GM08714 (cell line): ENCODE measurements around the gene USP22.
"Not testable (repeated sequence)": the region's sequence is repeated elsewhere in the genome, so short reads cannot be mapped to it uniquely, and the experiment has no call there.

Experiments
- H3K4me3 ChIP-seq: fragments of 200-500 bp; sonication (Bioruptor generic); 2 replicates; pipeline ENCODE4 v1.5.1; 2014; ENCODE audit warnings: mild to moderate bottlenecking, low read length, inconsistent platforms
- ZNF274 ChIP-seq: IDR thresholded peaks from 2 replicates; pipeline ENCODE4 v1.6.1; 2012; ENCODE audit warnings: mild to moderate bottlenecking, low read depth, low read length

Gene USP22

DNA sequence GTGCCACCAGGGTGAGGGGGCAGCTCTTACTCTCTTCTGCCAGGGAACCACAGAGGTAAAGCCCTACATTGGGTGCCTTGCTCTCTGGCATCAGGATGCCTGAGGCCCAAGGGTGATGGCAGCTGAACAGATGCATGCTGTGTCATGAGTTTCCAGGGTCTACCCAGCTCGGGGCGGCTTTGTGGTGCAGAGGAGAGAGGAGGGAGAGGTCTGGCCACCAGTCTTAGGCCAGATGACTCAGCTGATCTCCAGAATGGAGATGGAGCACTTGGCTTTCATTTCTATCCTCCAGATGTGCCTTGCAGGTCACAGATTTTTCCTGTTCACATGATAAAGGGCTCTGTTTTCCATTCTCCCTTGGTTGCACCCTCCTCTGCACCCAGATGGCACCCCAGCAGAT lies 23.6 kb upstream of the USP22 start:
- TF ChIP-seq ZNF274, result no peak
- no peak overlapping the region for H3K4me3 ChIP-seq

DNA sequence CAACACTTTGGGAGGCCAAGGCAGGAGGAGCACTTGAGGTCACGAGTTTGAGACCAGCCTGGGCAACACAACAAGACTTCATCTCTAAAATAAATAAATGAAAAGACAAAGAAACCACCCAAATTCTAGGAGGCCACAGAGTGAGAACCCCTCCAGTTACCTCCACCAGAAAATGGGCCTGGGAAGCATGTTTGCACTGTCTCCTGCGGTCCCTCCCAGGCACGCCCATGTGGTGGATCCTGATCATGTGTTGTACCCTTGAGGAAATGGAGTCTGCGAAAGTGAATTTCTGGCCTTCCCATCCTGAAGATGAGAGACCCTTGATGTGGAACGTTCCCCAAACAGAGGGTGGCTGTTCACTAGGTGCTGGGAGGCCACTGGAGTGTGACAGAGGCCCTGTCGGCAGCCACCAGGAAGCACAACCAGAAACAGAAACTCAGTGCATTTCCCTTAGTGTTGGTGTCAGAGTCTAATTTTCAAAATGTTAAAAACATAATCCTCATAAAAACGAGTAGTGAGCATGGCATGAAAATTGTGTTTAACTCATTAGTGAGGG lies 19.2 kb upstream of the USP22 start:
- H3K4me3 ChIP-seq, result no peak overlapping the region
- no peak for TF ChIP-seq ZNF274

DNA sequence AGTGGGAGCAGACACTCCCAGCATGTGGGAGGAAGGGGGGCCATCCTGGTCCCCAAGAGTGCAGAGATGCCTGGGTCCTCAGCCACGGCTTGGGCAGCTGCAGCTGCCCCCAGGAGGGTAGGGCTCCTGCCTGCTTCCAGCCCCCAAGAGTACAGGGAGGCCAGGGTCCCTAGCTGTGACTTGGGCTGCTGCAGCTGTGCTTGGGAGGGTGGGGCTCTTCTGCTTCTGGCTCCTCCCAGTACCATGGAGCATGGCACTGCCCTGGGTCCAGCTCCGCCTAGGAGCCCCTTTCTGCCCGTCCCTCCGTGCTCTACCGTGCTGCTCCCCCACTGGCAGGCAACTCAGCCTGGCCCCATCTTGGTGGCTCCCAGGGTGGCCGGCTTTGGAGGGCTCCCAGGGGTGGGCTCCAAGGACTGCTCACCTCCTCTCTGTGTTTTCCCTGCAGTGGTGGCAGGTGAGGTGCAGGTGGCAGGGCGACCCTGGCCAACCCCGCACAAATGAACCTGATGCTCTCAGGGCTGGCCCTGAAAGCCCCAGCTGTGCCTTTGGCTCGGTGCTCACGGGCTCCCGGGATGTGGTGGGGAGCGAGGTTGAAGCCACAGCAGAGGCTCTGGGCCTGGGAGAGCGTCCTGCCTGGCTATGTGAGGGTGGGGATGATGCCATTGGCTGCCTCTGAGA lies 18.5 kb upstream of the USP22 start:
- H3K4me3 ChIP-seq, result no peak overlapping the region
- TF ChIP-seq ZNF274, result no peak

DNA sequence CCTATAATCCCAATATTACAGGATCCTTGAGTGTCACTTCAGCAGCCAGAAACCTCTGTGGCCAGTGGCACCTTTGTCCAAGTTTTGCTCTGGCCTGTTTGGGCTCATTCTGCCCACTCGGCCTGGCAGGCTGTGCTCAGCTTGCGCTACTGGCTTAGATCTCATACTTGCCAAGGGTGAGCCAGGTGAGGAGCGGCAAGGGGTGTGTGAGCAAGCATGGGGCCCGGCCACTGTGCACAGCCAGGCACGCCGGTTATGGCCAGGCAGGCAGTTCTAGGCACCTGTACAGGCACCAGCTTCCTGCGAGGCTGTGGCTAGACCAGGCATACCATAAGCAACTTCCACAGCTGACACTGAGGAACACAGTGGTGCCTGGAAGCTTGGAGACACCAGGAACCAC lies 16.9 kb upstream of the USP22 start:
- no peak for TF ChIP-seq ZNF274
- H3K4me3 ChIP-seq, result no peak overlapping the region

DNA sequence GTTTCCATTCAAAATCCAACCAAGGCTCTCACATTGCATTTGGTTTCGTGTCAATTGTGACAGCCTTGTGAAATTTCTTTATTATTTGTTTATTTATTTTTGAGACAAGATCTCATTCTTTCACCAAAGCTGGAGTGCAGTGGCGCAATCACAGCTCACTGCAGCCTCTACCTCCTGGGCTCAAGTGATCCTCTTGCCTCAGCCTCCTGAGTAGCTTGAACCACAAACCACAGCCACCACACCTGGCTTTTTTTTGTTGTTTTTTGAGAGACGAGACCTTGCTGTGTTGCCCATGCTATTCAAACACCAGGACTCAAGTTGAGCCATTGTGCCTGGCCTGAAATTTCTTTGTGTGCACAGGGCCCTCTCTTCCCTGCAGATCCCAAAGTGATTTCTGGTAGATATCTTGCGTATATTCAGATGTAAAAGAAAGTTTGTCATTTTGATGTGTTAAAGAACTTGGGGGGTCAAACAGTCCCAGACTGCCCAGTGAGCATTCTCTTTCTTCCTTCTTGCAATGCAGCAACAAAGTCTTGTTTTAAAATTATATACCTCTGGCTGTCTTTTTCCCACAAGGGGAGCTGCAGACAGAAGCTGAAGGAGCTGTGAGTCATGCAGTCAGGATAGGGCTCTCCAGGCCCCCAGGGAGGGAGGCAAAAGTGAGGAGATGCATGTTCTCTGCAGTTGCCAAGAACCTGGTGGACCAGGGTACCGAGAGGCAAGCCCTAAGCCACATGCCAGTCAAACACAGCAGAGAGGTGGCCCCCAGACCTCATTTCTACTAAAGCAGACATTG lies 15.5 kb upstream of the USP22 start:
- no peak overlapping the region for H3K4me3 ChIP-seq
- no peak for TF ChIP-seq ZNF274

DNA sequence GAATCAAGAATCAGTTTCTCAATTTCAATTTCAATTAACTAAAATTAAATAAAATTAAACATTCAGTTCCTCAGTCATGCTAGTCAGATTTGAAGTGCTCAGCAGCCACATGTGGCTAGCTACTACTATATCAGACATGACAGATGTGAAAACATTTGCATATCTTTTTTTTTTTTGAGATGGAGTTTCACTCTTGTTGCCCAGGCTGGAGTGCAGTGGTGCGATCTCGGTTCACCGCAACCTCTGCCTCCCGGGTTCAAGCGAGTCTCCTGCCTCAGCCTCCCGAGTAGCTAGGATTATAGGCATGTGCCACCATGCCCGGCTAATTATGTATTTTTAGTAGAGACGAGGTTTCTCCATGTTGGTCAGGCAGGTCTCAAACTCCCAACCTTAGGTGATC lies 10.2 kb upstream of the USP22 start:
- H3K4me3 ChIP-seq, result not testable (repeated sequence)

DNA sequence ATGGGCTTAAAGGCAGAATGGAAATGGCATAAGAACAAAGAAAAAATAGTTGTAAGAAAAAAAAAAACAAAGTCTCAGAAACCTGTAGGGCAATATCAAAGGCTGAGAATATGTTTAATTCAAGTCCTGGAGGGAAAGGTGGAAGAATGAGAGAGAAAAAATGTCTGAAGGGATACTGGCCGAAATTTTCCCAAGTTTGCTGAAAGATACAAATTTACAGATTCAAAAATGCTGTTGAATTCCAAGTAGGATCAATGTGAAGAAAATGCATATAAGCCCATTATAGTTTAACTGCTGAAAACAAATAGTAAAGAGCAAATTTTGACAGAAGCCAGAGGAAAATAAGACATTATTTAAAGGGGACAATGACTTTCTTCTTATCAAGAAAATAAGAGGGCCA lies 6.6 kb upstream of the USP22 start:
- TF ChIP-seq ZNF274, result no peak
- H3K4me3 ChIP-seq, result no peak overlapping the region

DNA sequence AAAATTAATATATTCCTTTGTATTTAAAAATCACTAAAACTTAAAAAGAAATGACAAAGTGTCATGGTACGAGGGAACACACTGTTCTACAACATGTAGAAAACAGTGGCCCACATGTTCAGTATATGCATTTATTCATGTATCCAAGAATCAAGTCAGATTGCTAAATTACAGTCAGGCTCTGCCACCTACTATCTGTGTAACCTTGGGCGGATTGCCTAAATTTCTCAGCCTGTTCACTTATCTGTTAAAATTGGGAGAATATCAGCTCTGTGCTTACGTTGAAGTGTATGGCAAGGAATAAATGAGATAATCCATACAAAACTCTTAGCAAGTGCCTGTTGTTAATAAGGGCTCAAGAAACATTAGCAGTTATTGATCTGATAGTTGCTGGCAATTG lies 3.4 kb upstream of the USP22 start:
- H3K4me3 ChIP-seq, result no peak overlapping the region
- TF ChIP-seq ZNF274, result no peak

DNA sequence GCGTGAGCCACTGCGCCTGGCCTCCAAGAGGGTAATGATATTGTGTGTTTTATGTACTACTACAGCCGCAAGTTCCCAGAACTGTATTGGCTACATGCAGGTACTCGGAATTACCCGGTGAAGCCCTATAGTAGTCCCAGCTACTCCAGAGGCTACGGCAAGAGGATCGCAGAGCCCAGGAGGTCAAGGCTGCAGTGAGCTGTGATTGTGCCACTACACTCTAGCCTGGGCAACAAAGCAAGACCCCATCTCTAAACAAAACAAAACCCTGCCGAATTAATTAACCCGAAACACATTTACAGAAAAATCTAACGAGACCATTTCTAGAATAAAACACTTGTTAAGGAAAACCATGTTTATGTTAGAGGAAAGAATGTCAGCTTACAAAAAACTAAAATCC lies 2.2 kb upstream of the USP22 start:
- TF ChIP-seq ZNF274, result no peak
- no peak overlapping the region for H3K4me3 ChIP-seq

DNA sequence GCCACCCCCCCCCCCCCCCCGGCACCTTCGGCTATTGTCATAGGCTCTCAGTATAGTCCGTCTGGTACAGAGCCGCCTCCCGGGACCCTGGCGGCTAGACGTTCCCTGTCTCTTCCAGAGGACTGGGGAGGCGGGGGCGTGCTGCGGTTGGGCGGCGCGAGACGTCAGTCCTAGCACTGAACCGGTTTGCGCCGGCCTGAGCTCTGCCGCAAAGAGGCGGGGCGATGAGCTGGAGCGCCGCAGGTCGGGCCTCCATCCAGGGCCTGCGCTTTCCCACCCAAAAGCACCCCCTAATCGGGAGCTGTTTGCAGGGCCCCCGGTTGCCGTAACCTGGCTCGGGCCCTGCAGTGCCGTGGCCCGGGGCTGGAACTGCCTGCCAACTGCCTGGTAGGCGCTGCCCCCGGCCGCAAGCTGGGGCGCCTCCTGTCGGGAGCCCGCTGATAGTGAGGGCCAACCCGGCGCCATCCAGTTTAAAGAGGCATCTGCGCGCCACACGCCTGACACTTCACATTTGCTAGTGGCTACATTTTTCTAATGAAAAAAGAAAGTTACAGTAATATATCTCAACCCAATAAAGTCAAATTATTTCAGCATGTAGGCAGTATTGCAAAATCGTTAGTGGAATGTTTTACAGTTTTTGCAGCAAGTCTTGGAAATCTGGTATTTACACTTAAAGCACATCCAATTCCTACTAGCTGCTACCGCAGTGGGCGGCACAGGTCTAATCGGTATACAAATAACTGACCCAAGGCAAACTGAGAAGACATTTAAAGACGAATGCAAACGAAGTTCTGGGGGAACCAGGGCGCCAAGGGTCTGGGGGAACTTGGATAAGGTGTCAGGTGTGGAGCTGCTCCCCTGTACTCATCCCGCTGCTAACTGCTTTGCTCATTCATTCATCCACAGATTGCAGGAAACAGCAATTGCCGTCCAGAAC lies 753 bp upstream of the USP22 start:
- peak overlapping the region; percentile 66; the same call in 1 of the 2 replicates for H3K4me3 ChIP-seq
- TF ChIP-seq ZNF274, result no peak

DNA sequence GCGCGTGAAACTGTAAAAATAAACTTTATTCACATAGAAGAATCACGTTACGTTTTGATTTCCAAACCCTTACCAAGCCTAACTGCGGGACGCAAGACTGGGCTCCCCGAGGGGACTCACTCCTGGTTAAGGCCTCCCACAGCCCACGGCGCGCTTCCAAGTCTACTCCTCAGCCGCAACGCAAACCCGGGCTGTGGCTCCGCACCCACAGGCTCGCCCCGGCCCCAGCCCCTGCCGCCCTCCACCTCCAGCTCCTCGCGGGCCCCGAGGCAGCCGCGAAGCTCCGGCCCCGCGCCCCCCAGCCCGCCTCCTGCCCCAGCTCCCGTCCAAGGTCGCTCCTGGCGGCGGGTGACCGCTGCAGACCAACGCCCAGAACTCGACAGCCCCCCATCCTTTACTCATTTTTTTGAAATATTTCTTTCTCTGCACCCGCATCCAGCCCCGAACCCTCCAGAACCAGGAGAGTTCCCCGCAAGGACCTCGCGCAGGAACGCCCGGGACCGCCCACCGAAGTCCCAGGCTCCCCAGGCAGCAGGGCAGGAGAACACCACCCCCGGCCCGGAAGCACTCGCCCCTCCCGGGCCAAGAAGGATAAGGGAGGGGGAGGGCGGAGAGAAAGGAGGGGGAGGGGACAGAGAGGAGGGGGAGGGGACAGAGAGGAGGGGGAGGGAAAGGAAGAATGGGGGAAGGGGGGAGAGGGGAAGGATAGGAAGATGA lies 912 bp downstream of the USP22 start:
- no peak for TF ChIP-seq ZNF274
- peak overlapping the region; percentile 96 for H3K4me3 ChIP-seq

DNA sequence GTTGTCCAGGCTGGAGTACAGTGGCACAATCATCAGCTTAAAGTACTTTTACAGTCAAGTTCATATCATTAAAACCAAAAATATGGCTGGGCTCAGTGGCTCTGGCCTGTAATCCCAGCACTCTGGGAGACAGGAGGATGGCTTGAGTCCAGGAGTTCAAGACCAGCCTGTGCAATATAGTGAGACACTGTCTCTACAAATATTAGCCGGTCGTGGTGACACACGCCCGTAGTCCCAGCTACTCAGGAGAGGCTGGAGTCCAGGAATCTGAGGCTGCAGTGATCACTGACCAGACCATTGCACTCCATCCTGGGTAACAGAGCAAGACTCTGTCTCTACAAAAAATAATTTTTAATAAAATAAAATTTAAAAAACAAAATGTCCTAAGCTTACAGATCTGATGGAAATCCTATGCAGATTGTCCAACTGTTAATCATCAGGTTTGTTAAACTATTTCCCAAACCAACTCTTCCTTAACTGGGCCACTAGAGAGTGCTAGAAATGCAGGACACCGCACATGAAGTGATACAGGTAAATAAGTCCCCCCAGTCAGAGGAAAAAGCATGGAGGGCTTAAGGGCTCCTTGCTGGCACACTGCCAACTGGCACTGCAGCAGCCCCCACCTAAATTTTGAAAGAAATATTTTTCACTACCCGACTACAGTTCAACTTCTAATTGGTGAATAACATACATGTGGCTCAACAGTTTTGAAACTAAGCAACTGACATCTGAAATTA lies 2.8 kb downstream of the USP22 start:
- no peak for TF ChIP-seq ZNF274
- peak overlapping the region; percentile 96 for H3K4me3 ChIP-seq
